AG09319 (cell line): ENCODE results near the gene ICAM5.

Source experiments
- DNase-seq: peaks from one replicate; pipeline ENCODE4 v3.0.0-alpha.2; 2010; ENCODE audit warnings: low read depth; ENCODE audit errors: extremely low read depth
- TF ChIP-seq, protein P1 (sequence below): IDR thresholded peaks from 2 replicates; pipeline ENCODE4 v1.5.1; 2011; ENCODE audit warnings: low read depth, mild to moderate bottlenecking, inconsistent platforms, low read length, moderate library complexity

ICAM5 gene

GRCh38 chr19:10294368-10294697, 4.6 kb downstream of the ICAM5 start:
- TF ChIP-seq, protein P1, sequence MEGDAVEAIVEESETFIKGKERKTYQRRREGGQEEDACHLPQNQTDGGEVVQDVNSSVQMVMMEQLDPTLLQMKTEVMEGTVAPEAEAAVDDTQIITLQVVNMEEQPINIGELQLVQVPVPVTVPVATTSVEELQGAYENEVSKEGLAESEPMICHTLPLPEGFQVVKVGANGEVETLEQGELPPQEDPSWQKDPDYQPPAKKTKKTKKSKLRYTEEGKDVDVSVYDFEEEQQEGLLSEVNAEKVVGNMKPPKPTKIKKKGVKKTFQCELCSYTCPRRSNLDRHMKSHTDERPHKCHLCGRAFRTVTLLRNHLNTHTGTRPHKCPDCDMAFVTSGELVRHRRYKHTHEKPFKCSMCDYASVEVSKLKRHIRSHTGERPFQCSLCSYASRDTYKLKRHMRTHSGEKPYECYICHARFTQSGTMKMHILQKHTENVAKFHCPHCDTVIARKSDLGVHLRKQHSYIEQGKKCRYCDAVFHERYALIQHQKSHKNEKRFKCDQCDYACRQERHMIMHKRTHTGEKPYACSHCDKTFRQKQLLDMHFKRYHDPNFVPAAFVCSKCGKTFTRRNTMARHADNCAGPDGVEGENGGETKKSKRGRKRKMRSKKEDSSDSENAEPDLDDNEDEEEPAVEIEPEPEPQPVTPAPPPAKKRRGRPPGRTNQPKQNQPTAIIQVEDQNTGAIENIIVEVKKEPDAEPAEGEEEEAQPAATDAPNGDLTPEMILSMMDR, result no peak
- no peak for DNase-seq

DNA sequence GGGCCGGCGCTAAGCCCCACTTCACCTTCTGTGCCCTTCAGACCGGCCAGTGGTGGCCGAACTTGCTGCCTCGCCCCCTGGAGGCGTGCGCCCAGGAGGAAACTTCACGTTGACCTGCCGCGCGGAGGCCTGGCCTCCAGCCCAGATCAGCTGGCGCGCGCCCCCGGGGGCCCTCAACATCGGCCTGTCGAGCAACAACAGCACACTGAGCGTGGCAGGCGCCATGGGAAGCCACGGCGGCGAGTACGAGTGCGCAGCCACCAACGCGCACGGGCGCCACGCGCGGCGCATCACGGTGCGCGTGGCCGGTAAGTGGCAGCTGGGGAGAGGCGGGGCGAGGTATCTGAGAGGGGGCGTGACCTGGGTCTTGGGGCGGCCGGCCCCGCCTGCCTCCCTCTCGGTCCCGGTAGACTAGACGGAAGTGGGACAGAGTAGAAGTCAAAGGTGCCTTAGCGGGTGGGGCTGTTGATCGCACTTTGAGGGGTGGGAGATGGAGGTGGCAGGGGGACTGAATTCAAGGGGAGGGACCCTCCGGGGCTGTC, 5.6 kb downstream of the ICAM5 start:
- TF ChIP-seq, protein P1, result no peak; the same call in none of the 2 replicates
- no peak for DNase-seq

GRCh38 chr19:10295847-10296591, 6.3 kb downstream of the ICAM5 start:
- TF ChIP-seq, protein P1, result no peak
- DNase-seq, result no peak

DNA sequence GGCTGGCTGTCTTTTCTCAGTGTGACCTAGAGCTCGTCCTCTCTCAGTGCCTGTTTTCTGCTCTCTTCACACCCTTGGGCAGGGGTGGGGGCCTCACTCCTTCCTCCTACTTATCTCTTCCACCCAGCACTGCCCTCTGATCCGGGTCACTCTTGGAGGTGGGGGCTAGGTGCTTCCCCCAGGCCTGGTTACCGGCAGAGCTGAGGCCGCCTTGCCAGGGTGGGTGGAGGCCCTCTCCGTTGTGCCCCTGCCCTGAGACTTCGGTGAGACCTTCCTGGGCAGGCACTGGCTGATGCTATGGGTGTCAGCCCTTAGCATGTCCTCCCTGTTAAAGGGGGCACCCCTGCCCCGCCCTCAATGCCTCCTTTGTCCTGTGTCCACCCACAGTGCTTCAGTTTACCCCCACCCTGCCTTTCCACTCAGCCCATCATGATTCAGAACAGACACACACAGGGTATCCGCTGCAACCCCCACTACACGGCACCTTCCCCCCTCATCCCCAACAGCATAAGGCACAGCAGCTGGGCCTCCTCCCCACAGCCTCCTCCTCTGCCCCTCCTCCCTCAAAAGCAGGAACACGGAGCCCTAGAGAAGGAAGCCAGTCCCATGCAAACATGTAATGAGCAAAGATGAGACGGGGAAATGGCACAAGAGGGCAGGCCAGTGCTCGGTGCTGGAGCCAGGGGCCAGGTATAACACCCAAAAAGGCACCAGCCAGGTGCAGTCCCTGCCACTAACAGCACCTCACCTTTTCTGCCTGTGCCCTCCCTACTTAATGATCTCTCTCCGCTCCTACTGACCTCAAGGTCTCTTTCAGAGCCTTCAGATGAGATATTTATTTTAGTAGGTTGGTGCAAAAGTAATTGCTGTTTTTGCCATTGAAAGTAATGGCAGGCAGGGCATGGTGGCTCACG, 10.1 kb downstream of the ICAM5 start:
- TF ChIP-seq, protein P1, result no peak
- no peak for DNase-seq

- TF ChIP-seq, protein P1, result no peak
- no peak for DNase-seq
These were observed 15.5 kb downstream of the ICAM5 start for GRCh38 chr19:10305139-10305806.

DNA sequence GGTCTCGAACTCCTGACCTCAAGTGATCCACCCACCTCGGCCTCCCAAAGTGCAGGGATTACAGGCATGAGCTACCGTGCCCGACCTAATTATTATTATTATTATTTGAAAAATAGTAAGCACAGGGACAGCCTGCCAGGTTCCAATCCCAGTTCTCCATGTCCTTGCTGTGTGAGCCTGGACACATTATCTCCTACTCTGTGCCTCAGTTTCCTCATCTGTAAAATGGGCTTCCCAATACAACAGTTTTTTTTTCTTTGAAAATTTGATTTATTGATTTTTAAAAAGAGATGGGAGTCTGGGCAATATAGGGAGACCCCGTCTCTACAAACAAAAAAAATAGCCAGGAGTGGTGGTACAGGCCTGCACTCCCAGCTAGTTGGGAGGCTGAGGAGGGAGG, 16.6 kb downstream of the ICAM5 start:
- TF ChIP-seq, protein P1, result no peak
- no peak for DNase-seq
